Fibroblast of lung (primary cell): ENCODE measurements around the gene RSKR. TPM values are rescaled to one million over a fixed set of nuclear protein-coding genes. Genes with fewer than 3 reads are reported as not detected.

ENCODE experiments used
- DNase-seq, 2 donors: peaks; one replicate each; pipeline versions ENCODE4 v3.0.0 to v3.0.0-alpha.2; 2010; ENCODE audit warnings: low read depth in 2 of 2
- H2AFZ ChIP-seq: 2 replicates; pipeline ENCODE4 v1.5.1; 2012; ENCODE audit warnings: low read length, control low read depth, inconsistent platforms
- H3K27ac ChIP-seq: 2 replicates; pipeline ENCODE4 v1.5.1; 2011; ENCODE audit warnings: low read length, control low read depth; ENCODE audit not compliant: insufficient read depth
- H3K27me3 ChIP-seq: 2 replicates; pipeline ENCODE4 v1.5.1; 2011; ENCODE audit warnings: mild to moderate bottlenecking, low read length; ENCODE audit not compliant: control insufficient read depth, insufficient read depth
- H3K36me3 ChIP-seq: 2 replicates; pipeline ENCODE4 v1.5.1; 2011; ENCODE audit warnings: low read length; ENCODE audit not compliant: control insufficient read depth, insufficient read depth
- H3K4me1 ChIP-seq: 2 replicates; pipeline ENCODE4 v1.5.1; 2011; ENCODE audit warnings: low read length; ENCODE audit not compliant: control insufficient read depth, insufficient read depth; ENCODE audit errors: extremely low read depth
- H3K4me2 ChIP-seq: 2 replicates; pipeline ENCODE4 v1.5.1; 2011; ENCODE audit warnings: low read length, control low read depth; ENCODE audit not compliant: insufficient read depth; ENCODE audit errors: extremely low read depth
- H3K4me3 ChIP-seq, 4 experiments: fragments of 200-600 bp in 1 of 4; sonication (generic) in 1 of 4; replicated peaks in 1 of 4; 2 replicates each; pipeline ENCODE4 v1.5.1; 2011 to 2016; ENCODE audit warnings: low read length in 4 of 4, low read depth in 3 of 4, mild to moderate bottlenecking in 3 of 4, control low read depth in 2 of 4, inconsistent platforms in 1 of 4, mixed read lengths in 1 of 4; ENCODE audit not compliant: insufficient read depth in 1 of 4; ENCODE audit errors: control extremely low read depth in 1 of 4
- H3K79me2 ChIP-seq: 2 replicates; pipeline ENCODE4 v1.5.1; 2012; ENCODE audit warnings: mild to moderate bottlenecking, low read length, inconsistent platforms; ENCODE audit not compliant: control insufficient read depth, insufficient read depth
- H3K9ac ChIP-seq: 2 replicates; pipeline ENCODE4 v1.5.1; 2011; ENCODE audit warnings: mild to moderate bottlenecking, low read length, control low read depth; ENCODE audit not compliant: insufficient read depth
- H3K9me3 ChIP-seq: 2 replicates; pipeline ENCODE4 v1.5.1; 2012; ENCODE audit warnings: low read depth, low read length; ENCODE audit not compliant: control insufficient read depth, insufficient read depth
- H4K20me1 ChIP-seq: 2 replicates; pipeline ENCODE4 v1.5.1; 2011; ENCODE audit warnings: low read length; ENCODE audit not compliant: control insufficient read depth, insufficient read depth; ENCODE audit errors: extremely low read depth
- CTCF ChIP-seq, 2 donors: IDR thresholded peaks in 1 of 2; conservative IDR thresholded peaks in 1 of 2; 1 replicate in 1 of 2; 2 replicates in 1 of 2; pipeline ENCODE4 v1.5.1; 2011 to 2012; ENCODE audit warnings: low read length in 2 of 2, control low read depth in 1 of 2, inconsistent platforms in 1 of 2, low read depth in 1 of 2, mild to moderate bottlenecking in 1 of 2
- EZH2 ChIP-seq: IDR thresholded peaks from 2 replicates; pipeline ENCODE4 v1.5.1; 2012; ENCODE audit warnings: low read length, control low read depth, mild to moderate bottlenecking; ENCODE audit errors: missing control alignments
- polyA plus RNA-seq, 2 donors: library from polyadenylated mRNA; depleted of rRNA in 1 of 2; stranded (reverse) in 1 of 2; unstranded in 1 of 2; fragments of >200 nt; gene quantifications; 2 replicates each; pipeline ENCODE4 v1.2.1, GENCODE V29; 2011 to 2012; ENCODE audit warnings: missing spikeins in 1 of 2
- total RNA-seq: library from RNA; depleted of rRNA; stranded (reverse); fragments of >200 nt; gene quantifications from 2 replicates; pipeline ENCODE4 v1.2.1, GENCODE V29; 2014

The RSKR gene
- total and polyA plus RNA-seq, 2 donors (not counting 1 experiment from before 2014, with no cell fraction given): 1.8 to 3.8 TPM

GRCh38 chr17:28584434-28584833 lies 29.6 kb downstream of the RSKR start:
- Histone ChIP-seq H2AFZ (no peak overlapping the region), H3K4me2 (no peak overlapping the region), H3K9ac (no peak overlapping the region), H3K79me2 (no peaks in the 10 kb centered on the region), H3K36me3 (peaks cover 29% of the 10 kb centered on the region), H3K9me3 (no peaks in the 10 kb centered on the region), H3K27ac (no peak overlapping the region), H3K4me3 (no peak overlapping the region), H3K27me3 (no peaks in the 10 kb centered on the region), H3K4me1 (no peaks in the 10 kb centered on the region), H4K20me1 (no peaks in the 10 kb centered on the region)
- no peak for DNase-seq
- TF ChIP-seq CTCF (conservative IDR thresholded peaks at IDR 0.05 in 1 of 2, IDR thresholded peaks at IDR 0.05 in 1 of 2; ENCODE audit: low read depth in 1 of 2, low read length in 2 of 2): no peak
- no peak for TF ChIP-seq EZH2

- peaks cover 29% of the 10 kb centered on the region for H3K36me3 ChIP-seq
Measured at GRCh38 chr17:28582513-28582912, 31.5 kb downstream of the RSKR start.

GRCh38 chr17:28580959-28581358 lies 33.0 kb downstream of the RSKR start:
- H3K27me3 ChIP-seq: no peaks in the 10 kb centered on the region
- peaks cover 28% of the 10 kb centered on the region for H3K36me3 ChIP-seq
- H3K9me3 ChIP-seq: no peaks in the 10 kb centered on the region
- no peaks in the 10 kb centered on the region for H3K79me2 ChIP-seq
- no peak overlapping the region for H2AFZ ChIP-seq
- H3K27ac ChIP-seq: no peak overlapping the region
- TF ChIP-seq EZH2 (no peak), CTCF (conservative IDR thresholded peaks at IDR 0.05 in 1 of 2, IDR thresholded peaks at IDR 0.05 in 1 of 2; ENCODE audit: low read depth in 1 of 2, low read length in 2 of 2) (no peak)
- DNase-seq: no peak
- no peaks in the 10 kb centered on the region for H4K20me1 ChIP-seq
- peaks cover 4% of the 10 kb centered on the region for H3K4me1 ChIP-seq
- H3K4me3 ChIP-seq: no peak overlapping the region
- no peak overlapping the region for H3K9ac ChIP-seq
- H3K4me2 ChIP-seq: no peak overlapping the region

More at GRCh38 chr17:28582513-28582912, 31.5 kb downstream of the RSKR start:
- no peak overlapping the region for H3K4me2 ChIP-seq
- H2AFZ ChIP-seq: no peak overlapping the region
- no peaks in the 10 kb centered on the region for H3K9me3 ChIP-seq
- no peaks in the 10 kb centered on the region for H3K4me1 ChIP-seq
- H4K20me1 ChIP-seq: no peaks in the 10 kb centered on the region
- H3K27ac ChIP-seq: no peak overlapping the region
- H3K79me2 ChIP-seq: no peaks in the 10 kb centered on the region
- H3K4me3 ChIP-seq: no peak overlapping the region
- no peak overlapping the region for H3K9ac ChIP-seq
- TF ChIP-seq CTCF (conservative IDR thresholded peaks at IDR 0.05 in 1 of 2, IDR thresholded peaks at IDR 0.05 in 1 of 2; ENCODE audit: low read depth in 1 of 2, low read length in 2 of 2) (no peak), EZH2 (no peak)
- H3K27me3 ChIP-seq: no peaks in the 10 kb centered on the region
- no peak for DNase-seq
